ENCODE measurements around the gene KANSL2.

GRCh38 chr12:48717252-48717695 lies 35.2 kb upstream of the KANSL2 start:
- TF ChIP-seq POLR2A (IDR thresholded peaks at IDR 0.05) (no peak), CTCF (IDR thresholded peaks at IDR 0.05) (no peak)

Measured in transverse colon (tissue), 3 donors.